Measurements from ENCODE around the gene SLCO2A1. TPM values are rescaled to one million over a fixed set of nuclear protein-coding genes. Genes with fewer than 3 reads are reported as not detected.

Gene SLCO2A1
- polyA plus RNA-seq, 1 experiment, result 5.4 TPM

- no peaks in the 10 kb centered on the region for H3K36me3 ChIP-seq (ENCODE audit: control insufficient read depth, insufficient read depth, low read length)
- DNase-seq (ENCODE audit: low read depth), result no peak
- no peak for TF ChIP-seq CTCF (IDR thresholded peaks at IDR 0.05; ENCODE audit: insufficient read depth, low read depth, low read length)
- CTCF ChIA-PET, result interaction anchor here (0.7 to 4.0 kb wide), 3 partner anchors 14 to 263 kb away, joined by 3 to 13 read pairs (median 4); no protein-coding TSS in a partner anchor
- peaks cover 2% of the 10 kb centered on the region; the same call in 1 of the 2 replicates for H3K27me3 ChIP-seq (ENCODE audit: control insufficient read depth, insufficient read depth, low read length)
- POLR2A ChIA-PET, result interaction anchor here (0.6 kb wide), 1 partner anchor 387 kb away, joined by 4 read pairs; no protein-coding TSS in a partner anchor
- no peak overlapping the region for H3K4me3 ChIP-seq (ENCODE audit: low read depth, low read length)
Observed at GRCh38 chr3:133949438-133949837, 80.3 kb downstream of the SLCO2A1 start.

GRCh38 chr3:133948996-133949395, 80.7 kb downstream of the SLCO2A1 start:
- ChIA-PET POLR2A (interaction anchor here (0.6 kb wide), 1 partner anchor 387 kb away, joined by 4 read pairs; no protein-coding TSS in a partner anchor), CTCF (interaction anchor here (0.8 to 4.0 kb wide), 2 partner anchors 14 to 263 kb away, joined by 4 to 13 read pairs; no protein-coding TSS in a partner anchor)
- Histone ChIP-seq H3K27me3 (ENCODE audit: control insufficient read depth, insufficient read depth, low read length) (peaks cover 2% of the 10 kb centered on the region; the same call in 1 of the 2 replicates), H3K4me3 (ENCODE audit: low read depth, low read length) (no peak overlapping the region), H3K36me3 (ENCODE audit: control insufficient read depth, insufficient read depth, low read length) (no peaks in the 10 kb centered on the region)
- TF ChIP-seq CTCF (IDR thresholded peaks at IDR 0.05; ENCODE audit: insufficient read depth, low read depth, low read length), result no peak
- no peak for DNase-seq (ENCODE audit: low read depth)

GRCh38 chr3:133948131-133948810, 81.5 kb downstream of the SLCO2A1 start:
- CTCF ChIA-PET, result no interaction called here
- no peak for TF ChIP-seq CTCF (IDR thresholded peaks at IDR 0.05; ENCODE audit: insufficient read depth, low read depth, low read length)
- DNase-seq (ENCODE audit: low read depth), result no peak
- no peak overlapping the region for H3K4me3 ChIP-seq (ENCODE audit: low read depth, low read length)
- H3K27me3 ChIP-seq (ENCODE audit: control insufficient read depth, insufficient read depth, low read length), result peaks cover 2% of the 10 kb centered on the region; the same call in 1 of the 2 replicates
- H3K36me3 ChIP-seq (ENCODE audit: control insufficient read depth, insufficient read depth, low read length), result no peaks in the 10 kb centered on the region
- POLR2A ChIA-PET, result no interaction called here

GRCh38 chr3:133945381-133946095, 84.2 kb downstream of the SLCO2A1 start:
- Histone ChIP-seq H3K36me3 (ENCODE audit: control insufficient read depth, insufficient read depth, low read length) (no peaks in the 10 kb centered on the region), H3K4me3 (ENCODE audit: low read depth, low read length) (no peak overlapping the region), H3K27me3 (ENCODE audit: control insufficient read depth, insufficient read depth, low read length) (peaks cover 3% of the 10 kb centered on the region; the same call in 1 of the 2 replicates)
- CTCF ChIA-PET, result interaction anchor here (1.0 to 3.5 kb wide), 2 partner anchors 12 to 267 kb away, joined by 3 to 14 read pairs; no protein-coding TSS in a partner anchor
- POLR2A ChIA-PET, result no interaction called here
- TF ChIP-seq CTCF (IDR thresholded peaks at IDR 0.05; ENCODE audit: insufficient read depth, low read depth, low read length), result no peak
- no peak for DNase-seq (ENCODE audit: low read depth)
